HG03571 (cell line): ENCODE results near the gene VEZF1.

Source experiments
- ATAC-seq: cut with Tn5 transposase; IDR thresholded peaks from one replicate; pipeline ENCODE4 v1.9.1; 2021; ENCODE audit not compliant: unreplicated experiment

Gene VEZF1

GRCh38 chr17:57999496-58000017 is 11.5 kb upstream of the VEZF1 start:
- no peak for ATAC-seq

GRCh38 chr17:57999010-57999495 is 11.0 kb upstream of the VEZF1 start:
- ATAC-seq, result no peak

GRCh38 chr17:57997085-57997809 is 9.2 kb upstream of the VEZF1 start:
- no peak for ATAC-seq

GRCh38 chr17:57995076-57995956 is 7.3 kb upstream of the VEZF1 start:
- no peak for ATAC-seq

- ATAC-seq, result no peak
Observed at GRCh38 chr17:57994436-57994835, 6.4 kb upstream of the VEZF1 start.

GRCh38 chr17:57993471-57994365 is 5.7 kb upstream of the VEZF1 start:
- no peak for ATAC-seq

- no peak for ATAC-seq
Observed at GRCh38 chr17:57991537-57991936, 3.5 kb upstream of the VEZF1 start.

- no peak for ATAC-seq
Observed at GRCh38 chr17:57990037-57990436, 2.0 kb upstream of the VEZF1 start.

- peak; percentile 65 for ATAC-seq
Observed at GRCh38 chr17:57988301-57989250, 522 bp upstream of the VEZF1 start.

GRCh38 chr17:57986841-57987580 is 1.0 kb downstream of the VEZF1 start:
- no peak for ATAC-seq

GRCh38 chr17:57985675-57985974 is 2.4 kb downstream of the VEZF1 start:
- no peak for ATAC-seq

- ATAC-seq, result no peak
Observed at GRCh38 chr17:57984936-57985674, 2.9 kb downstream of the VEZF1 start.

- ATAC-seq, result no peak
Observed at GRCh38 chr17:57984261-57984890, 3.7 kb downstream of the VEZF1 start.

- ATAC-seq, result no peak
Observed at GRCh38 chr17:57983446-57983845, 4.6 kb downstream of the VEZF1 start.

GRCh38 chr17:57982452-57983170 is 5.4 kb downstream of the VEZF1 start:
- ATAC-seq, result no peak

GRCh38 chr17:57980522-57980921 is 7.5 kb downstream of the VEZF1 start:
- no peak for ATAC-seq

- no peak for ATAC-seq
Observed at GRCh38 chr17:57979076-57979475, 9.0 kb downstream of the VEZF1 start.
